Thyroid gland (tissue), 4 donors: Measurements from ENCODE around the gene POTEG.
"Not testable (repeated sequence)": the region's sequence is repeated elsewhere in the genome, so short reads cannot be mapped to it uniquely, and the experiment has no call there.

Source experiments
- POLR2A ChIP-seq, 2 donors: fragments of 450-650 bp; IDR thresholded peaks; one replicate each; pipeline ENCODE4 v1.6.1; 2017; ENCODE audit warnings: antibody characterized with exemption in 2 of 2, mild to moderate bottlenecking in 2 of 2, moderate library complexity in 1 of 2
- TF ChIP-seq, protein P1 (sequence below), 6 experiments: fragments of 200-600 bp in 3 of 6; fragments of 450-650 bp in 3 of 6; sonication (generic) in 3 of 6; IDR thresholded peaks; one replicate each; pipeline ENCODE4 v1.5.1; 2016 to 2019; ENCODE audit warnings: antibody characterized with exemption in 6 of 6, mild to moderate bottlenecking in 2 of 6, inconsistent platforms in 1 of 6, moderate library complexity in 1 of 6

DNA sequence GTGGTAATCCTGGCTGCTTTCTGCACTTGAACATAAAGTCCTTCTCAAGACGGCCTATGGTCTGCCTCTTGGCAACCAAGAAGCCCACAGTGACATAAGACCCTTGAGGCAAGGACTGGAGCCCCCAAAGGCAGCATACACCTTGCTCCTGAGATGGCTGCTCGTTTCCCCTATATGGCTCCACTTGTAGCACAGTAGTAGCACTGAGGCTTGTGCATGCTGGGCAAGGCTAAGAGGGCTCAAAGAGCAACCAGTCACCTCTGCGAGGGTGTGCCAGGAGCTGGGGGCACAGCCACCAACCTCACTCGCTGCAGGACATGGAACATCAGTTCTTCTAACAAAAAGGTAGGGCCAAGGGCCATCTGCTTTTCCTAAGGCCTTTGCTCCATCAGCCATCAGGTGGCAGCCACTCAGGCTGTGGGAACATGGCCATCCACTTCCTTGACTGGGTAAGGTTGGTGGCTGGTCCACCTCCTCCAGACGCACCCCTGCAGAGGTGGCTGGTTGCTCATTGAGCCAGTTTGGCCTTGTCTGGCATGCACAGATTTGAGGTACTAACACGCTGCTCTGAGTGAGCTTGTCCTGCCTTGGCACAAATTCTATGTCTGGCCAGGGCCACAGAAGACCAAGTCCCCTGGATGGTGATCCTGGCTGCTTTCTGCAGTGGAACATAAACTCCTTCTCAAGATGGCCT, 49.9 kb downstream of the POTEG start:
- TF ChIP-seq, protein P1, sequence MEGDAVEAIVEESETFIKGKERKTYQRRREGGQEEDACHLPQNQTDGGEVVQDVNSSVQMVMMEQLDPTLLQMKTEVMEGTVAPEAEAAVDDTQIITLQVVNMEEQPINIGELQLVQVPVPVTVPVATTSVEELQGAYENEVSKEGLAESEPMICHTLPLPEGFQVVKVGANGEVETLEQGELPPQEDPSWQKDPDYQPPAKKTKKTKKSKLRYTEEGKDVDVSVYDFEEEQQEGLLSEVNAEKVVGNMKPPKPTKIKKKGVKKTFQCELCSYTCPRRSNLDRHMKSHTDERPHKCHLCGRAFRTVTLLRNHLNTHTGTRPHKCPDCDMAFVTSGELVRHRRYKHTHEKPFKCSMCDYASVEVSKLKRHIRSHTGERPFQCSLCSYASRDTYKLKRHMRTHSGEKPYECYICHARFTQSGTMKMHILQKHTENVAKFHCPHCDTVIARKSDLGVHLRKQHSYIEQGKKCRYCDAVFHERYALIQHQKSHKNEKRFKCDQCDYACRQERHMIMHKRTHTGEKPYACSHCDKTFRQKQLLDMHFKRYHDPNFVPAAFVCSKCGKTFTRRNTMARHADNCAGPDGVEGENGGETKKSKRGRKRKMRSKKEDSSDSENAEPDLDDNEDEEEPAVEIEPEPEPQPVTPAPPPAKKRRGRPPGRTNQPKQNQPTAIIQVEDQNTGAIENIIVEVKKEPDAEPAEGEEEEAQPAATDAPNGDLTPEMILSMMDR (IDR thresholded peaks at IDR 0.05): not testable (repeated sequence)
- not testable (repeated sequence) for TF ChIP-seq POLR2A (IDR thresholded peaks at IDR 0.05)
